ENCODE results near the gene NR3C2.
"Not testable (repeated sequence)": the region's sequence is repeated elsewhere in the genome, so short reads cannot be mapped to it uniquely, and the experiment has no call there.

NR3C2 gene

DNA sequence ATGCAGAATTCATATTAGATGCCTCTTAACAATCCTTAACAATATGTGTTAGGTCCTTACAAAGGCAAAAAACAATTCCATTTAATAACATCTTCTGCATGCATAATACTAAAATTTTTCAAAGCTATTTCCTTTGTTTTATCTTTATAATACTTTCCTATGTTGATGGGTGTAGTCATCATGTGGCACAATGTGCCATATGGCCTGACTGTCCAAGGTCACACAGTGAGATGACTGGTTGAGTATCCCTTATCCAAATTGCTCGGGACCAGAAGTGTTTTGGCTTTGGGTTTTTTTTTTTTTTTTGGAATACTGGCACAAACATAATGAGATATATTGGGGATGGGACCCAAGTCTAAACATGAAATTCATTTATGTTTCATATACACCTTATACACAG lies 77.7 kb downstream of the NR3C2 start:
- no peak for DNase-seq

DNA sequence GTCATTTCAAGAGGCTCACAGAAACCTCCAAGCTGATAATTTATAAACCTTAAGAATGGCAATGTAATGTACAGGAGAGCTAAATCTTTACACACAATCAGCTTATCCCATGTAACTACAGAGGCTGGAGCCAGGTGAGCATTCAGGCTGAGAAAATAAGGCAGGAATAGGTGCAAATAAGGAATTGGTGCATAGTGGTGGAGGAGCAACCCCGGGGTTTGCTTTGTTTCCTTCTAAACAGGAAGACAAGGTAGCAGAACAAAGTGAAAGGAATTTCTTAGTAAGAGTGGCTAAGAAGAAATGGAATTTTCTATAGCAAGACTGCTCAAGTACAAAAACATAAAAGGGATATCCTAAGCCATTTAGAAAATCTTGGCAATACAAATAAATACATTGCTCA lies 82.4 kb downstream of the NR3C2 start:
- no peak for DNase-seq

DNA sequence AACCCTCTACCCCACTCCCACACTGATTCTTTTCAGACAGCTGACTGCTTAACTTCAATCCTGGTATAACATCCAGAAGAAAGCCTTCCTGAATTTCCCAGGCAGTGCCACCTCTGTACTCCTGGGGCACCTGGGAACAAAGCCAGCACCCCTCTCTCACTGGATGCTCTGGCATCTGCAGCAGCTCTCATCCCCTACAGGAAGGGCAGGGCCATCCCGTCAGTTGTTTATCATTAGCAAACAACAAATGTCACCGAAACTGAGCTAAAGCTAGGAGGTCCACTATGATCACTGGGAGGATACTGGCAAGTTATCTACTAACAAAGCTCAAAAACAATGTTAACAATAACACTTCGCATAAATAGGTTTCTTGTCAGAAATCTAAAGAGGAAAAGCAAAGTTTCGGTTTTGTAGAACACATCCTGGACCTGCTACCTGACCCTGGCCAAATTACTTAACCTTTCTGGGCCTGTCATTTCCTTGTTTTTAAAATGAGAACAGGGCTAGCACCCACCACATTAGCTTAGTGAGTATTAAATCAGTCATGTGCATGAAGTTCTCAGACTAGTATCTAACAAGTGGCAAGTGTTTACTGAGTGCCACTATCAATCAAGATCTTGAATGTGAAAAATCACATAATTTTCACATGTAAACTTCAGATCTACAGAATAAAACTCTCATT lies 86.6 kb downstream of the NR3C2 start:
- DNase-seq = no peak

DNA sequence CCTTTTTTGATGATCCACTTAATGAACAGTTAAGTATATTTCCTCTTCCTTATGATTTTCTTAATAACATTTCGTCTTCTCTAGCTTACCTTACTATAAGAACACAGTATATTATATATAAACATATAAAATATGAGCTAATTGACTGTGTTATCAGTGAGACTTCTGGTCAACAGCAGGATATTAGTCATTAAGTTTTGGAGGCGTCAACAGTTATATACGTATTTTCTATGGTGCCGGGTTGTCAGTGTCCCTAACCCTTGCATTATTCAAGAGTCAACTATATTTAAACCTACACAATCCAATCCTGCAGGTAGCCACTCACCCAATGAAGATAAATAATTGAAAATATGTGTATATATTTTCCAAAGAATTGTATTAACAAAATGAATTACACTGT lies 88.0 kb downstream of the NR3C2 start:
- DNase-seq = no peak

DNA sequence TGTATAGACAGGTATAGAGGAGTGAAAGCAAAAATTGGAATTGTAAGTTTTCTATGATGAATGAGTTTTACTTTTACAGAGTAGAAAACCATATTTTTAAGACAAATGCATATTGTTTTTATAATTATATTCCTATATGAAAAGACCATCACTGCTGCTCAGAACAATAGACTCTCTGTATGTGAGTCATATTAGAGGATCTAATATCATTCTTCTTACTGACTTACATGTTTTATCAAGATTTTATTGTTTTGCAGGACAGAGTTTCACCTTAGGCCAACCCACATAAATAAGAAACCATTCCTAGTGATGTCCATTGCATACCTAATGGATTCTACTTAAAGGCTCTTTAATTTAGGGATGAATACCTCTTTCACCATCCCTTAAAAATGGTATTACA lies 88.6 kb downstream of the NR3C2 start:
- no peak for DNase-seq

DNA sequence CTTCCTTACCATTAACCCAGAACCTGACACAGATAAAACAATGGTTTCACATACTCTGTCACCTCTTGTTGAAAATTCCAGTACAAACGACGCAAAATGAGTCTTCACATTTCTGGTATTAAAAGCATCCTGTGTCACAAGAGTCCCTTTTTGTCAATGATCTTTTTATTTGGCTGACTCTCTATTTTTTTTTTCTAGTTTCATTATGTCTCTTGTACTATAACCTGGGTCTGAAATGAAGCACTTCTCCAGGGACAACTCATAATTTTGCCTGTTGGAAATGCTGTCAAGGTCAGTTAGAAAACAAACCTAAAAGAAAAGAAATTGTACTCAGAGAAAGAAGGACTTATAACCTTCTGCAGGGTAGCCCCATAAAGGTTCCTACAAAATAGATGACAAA lies 93.1 kb downstream of the NR3C2 start:
- DNase-seq = no peak

DNA sequence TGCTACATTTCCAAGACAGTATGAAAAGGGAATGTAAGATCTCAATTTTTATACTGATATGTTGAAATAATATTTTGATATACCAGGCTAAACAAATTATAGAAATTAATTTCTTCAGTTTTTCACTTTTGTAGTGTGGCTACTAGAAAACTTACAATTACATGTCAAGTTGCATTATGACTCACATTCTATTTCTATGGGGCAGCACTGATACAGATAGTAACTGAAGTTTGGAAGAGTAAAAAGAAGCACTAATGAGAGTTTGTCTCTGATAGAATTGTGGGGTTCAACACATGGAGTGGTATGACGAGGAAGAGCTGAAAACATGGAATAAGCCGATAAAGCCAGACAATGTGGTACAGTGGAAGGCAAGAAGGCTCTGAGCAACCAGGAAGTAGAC lies 95.6 kb downstream of the NR3C2 start:
- DNase-seq = no peak

DNA sequence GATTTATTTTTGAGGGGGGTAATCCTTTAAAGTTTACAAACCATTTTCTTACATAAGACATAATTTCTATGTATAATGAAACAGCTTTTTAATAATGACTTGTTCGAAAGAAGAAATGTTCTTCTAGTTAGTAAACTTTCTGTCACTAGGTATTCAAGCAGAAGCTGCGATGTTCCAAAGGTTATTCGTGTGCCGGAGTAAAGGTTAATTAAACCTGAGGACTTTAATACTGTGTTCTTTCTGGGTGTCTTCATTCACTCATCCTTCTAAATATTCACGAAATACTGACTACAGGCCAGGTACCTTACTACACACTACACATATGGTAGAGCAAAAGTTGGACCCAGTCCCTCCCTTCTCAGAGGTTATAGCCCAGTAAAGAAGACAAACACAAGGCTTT lies 96.7 kb downstream of the NR3C2 start:
- DNase-seq = no peak

DNA sequence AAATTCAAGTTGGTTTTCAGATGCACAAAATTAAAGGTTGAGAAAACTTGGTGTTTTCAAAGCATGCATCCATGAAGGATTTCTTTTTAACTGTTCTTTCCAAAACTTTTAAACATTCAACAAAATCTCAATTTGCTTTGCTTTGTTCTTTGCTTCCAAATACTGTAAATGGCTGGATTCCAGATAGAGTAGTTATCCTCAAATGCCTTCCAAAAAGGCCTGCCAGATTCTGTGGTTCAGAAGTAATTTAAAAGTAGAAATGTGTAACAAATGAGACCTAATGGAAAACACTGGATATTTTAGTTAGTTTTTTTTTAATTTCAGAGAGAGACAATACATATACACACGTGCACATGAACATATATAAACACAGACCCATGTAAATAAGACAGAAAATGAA lies 97.3 kb downstream of the NR3C2 start:
- no peak for DNase-seq

DNA sequence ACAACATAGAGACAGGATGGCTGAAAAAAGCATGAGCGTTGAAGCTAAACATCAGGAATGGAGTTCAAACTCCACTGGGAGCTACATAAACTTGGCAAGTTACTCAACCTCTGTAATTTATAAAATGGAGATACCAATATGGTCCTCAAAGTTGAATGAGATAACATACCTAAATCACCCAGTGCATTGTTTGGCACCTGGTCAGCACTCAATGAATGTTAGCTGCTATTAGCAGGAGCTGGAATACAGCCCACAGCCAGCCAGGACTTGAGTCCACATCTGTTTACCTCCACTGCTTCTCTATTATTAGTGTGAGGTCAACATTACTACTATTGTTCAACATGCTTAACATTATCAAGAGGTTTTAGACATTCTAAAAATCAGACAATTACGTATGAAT lies 97.9 kb downstream of the NR3C2 start:
- DNase-seq = no peak

DNA sequence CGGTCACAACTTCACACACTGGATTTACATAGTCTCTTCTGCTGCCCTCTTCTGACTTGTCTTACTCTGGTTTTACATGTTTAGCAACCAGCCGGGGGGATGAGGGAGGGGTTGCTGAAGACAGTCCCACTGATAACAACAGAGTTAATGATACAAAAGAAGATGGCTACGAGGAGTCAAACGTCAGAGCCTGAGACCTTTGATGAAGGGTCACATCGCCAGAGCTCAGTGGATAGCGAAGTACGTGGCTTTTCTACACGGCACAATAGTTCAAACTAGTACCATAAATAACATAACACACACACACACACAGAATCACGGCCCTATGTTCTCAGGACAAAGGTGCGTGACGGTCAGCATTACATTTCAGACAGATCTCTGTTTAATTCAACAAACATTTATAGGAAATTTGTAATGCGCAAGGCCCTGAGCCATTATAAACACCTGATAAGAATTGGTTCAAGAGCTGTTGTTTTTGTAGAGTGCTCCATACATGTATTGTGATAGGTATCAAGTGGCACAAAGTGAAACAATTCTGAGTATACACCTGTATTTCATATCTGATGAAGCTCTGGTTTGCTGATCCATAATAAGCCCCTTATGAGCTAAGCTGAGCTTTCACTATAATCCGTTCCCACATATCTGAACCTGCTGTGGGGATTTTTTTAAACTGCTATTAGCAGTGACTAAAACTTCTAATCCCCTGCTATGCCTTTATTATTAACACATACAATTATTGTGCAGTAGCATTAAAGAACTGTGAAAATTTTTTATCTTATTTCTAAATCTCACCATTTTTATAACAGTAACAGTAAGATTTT lies 100.0 kb downstream of the NR3C2 start:
- no peak for DNase-seq

DNA sequence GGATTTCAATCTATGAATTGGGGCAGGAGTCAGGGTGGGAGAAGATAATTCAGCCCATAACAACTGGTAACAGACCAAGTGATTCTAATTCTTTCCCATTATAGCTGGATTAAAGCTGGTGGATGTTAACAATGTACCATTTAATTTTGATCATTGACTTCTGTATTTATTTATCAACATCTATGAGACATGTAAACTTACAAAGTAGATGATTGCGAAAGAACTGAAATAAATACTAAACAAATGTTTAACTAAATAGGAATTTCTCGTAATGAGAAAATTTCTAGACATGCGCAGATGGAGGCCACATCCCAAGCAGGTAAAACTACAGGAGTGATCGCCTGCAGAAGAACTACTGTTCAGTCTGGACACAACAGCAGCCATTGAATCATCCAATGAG lies 107.1 kb downstream of the NR3C2 start:
- DNase-seq = no peak

DNA sequence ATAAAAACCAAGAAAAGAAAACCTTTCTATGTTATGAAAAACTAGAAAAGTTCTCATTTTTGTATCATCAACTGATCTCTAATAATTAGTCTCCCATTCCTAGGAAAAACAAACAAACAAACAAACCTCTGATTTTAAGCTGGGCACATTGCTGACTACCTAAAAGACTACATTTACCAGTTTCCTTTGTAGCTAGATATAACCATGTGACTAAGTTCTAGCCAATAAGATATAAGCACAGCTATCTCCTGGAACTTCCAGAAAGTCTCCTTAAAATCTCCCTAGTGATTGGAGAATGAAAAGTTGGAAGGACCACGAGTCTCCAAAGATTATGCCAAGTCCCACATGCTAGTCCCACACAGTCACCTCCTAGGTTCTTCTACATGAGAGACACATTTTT lies 108.9 kb downstream of the NR3C2 start:
- DNase-seq = no peak

DNA sequence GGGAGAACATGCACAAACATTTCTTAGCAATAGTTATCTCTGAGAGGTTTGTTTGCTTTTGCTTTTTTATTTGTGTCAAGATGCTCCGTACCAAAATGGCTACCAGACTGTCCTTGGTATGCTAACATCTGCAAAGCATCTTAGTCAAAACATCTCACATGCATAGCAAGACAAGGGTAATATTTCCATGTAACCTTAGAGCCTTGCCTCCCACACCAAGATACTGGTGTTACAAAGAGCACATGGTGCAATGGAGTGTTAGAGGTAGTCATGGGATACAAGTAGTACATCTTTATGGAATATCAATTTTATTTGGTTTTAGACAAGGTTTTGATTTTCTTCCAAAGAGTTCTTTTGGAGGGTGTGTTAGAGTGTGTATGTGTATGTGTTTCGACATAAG lies 109.7 kb downstream of the NR3C2 start:
- DNase-seq = no peak

DNA sequence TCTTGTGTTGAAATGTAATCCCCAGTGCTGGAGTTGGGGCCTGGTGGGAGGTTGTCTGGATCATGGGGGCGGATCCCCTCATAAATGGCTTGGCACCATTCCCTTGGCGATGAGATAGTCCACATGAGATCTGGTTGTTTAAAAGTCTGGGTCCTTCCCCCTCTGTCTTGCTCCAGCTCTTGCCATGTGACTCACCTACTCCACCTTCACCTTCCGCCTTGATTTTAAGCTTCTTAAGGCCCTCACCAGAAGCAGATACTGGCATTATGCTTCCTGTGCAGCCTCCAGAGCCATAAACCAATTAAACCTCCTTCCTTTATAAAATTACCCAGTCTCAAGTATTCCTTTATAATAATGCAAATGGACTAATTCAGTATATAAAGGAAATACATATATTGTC lies 111.5 kb downstream of the NR3C2 start:
- DNase-seq = no peak

DNA sequence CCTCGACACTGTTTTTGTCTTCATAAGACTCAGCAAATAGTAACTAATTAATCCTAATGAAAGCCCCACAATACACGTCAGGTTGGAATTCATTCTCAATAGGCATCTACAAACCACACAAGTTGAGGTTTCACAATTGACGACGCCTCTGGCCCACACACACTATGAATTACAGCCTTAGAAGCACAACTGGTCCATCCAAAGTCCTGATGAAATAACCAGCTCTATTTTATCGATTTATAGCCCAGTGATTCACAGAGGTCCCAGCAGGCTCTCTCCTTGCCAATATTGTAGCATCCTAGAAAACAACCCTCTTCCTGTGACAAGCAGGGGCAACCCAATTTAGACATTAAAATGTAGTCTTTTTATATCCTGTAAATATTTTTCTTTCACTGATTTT lies 112.1 kb downstream of the NR3C2 start:
- no peak for DNase-seq

DNA sequence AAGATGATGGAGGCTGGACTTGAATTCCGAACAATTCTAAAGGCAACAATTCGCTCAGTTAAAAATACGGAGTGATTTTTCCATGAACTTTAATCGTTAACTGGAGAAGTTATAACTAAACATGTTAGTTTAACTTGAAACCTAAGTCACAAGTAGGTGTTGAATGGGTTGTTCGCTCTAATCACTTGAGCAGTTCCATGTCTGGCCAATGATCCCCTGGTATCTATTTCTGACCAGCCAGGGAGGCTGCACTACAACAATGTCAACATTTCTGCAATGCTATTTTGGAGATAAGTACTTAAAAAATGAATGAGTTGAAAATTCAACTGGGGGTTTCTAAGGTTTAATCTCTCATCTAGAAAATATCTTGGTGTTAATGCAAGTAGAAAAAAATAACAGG lies 112.5 kb downstream of the NR3C2 start:
- no peak for DNase-seq

DNA sequence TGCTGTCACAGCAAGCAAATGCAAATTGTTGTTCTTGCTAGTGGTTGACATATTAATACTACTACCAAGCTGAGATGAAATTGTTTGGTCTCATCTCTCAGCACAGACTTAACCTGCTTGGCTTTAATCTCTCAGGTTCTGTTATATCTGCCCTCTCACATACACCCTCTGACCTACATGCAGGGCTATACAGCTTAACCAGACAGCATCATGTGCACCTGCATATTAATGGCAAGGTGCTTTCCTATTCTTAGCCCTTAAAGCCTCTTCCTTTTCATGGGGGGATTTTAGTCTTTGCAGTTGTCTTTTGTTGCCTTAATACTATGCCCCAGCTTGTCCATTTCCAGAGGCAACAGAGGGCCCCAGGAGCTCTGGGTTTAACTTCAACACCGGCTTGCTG lies 114.5 kb downstream of the NR3C2 start:
- no peak for DNase-seq

DNA sequence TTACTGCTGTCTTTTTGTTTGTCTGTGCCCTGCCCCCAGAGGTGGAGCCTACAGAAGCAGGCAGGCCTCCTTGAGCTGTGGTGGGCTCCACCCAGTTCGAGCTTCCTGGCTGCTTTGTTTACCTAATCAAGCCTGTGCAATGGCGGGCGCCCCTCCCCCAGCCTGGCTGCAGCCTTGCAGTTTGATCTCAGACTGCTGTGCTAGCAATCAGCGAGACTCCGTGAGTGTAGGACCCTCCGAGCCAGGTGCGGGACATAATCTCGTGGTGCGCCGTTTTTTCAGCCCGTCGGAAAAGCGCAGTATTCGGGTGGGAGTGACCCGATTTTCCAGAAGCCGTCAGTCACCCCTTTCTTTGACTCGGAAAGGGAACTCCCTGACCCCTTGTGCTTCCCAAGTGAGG lies 118.9 kb downstream of the NR3C2 start:
- not testable (repeated sequence) for DNase-seq

DNA sequence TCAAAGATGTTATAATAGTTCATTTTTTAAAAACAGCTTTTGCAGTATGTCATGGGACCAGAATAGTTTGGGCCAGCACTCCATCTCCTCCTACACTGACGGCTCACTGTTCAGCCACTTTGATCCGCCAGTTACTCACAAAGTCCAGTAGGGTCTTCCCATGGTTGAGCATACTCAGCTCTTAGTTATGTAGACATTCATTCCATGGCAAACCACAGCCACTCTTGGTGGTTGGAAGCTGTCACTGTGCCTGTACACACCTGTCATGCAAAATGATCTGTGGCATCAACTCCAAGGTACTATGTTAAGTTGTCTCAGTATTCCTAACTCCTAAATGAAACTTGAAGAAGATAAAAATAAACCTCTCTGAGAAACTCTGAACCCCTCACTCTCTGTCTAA lies 127.2 kb downstream of the NR3C2 start:
- DNase-seq = no peak

DNA sequence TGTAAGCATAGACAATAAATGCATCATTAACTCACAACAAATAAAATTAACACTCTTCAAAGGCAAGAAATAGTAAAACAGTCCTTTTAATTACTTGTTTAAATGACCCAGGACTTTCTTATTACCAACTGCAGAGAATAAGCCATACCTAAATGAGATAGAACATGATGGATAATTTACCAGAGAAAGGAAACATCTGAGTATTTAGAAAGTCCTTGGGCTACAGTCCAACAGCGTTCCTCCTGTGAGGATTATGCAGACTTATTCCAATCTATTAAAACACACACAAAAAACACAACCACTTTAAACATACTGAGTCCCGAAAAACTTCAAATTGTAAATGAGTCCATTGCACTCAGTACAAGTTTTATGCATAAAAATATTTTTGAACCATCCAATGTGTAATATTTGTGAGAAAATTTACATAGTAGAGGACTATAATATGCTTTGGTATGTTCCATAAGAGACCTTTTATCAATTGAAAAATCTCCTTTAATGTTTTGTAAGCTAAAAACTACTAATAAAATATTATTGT lies 129.2 kb downstream of the NR3C2 start:
- no peak for DNase-seq

DNA sequence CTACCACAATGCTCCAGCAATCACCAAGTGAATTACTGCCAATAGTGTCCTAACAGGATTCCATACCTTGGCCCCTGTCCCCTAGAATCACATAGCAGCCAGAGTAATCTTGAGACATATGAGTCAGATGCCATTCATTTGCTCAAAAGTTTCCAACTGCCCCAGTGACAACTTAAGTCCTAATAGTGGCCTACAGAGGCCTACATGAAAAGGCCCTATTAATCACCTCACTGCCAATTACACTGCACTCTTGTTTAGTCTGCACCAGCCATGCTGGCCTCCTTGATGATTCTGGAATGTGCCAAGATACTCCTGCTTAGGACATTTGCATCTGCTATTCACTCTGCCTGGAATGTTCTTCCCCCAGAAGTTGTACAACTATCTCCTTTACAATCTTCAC lies 130.7 kb downstream of the NR3C2 start:
- no peak for DNase-seq

DNA sequence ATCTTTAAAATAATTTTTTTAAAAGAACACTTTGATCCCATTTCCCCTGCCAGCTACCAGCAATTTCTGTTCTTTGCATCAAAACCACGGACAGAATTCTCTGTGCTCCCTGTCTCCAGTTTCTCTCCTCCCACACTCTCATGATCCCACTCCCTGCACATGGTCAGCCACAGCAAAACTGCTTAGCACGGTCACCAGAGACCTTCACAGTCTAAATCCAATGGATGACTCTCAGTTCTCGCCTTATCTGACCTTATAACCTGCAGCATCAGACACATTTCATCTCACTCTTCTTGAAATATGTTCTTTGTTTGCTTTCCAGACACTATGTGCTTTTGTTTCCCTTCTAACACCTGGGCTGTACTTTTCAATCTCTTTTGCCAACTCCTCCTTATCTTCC lies 131.5 kb downstream of the NR3C2 start:
- no peak for DNase-seq

DNA sequence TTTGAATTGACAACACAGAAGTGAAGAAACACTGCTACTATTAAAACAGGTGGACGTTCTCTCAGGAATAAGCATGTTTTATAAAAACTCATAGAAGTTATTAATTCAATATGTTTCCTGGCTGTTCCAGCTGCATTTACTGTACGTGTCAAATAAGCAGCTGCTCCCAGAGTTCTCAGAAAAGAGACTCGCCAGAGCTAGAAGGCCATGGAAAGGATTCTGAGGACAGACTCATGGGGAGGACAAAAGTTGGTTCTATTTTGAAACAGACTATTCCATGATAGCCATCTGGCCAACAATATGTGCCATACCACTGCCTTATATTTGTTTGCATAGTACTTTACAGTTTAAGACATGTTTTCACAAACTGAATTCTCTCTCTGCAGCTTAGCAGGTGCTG lies 136.5 kb downstream of the NR3C2 start:
- DNase-seq = no peak

DNA sequence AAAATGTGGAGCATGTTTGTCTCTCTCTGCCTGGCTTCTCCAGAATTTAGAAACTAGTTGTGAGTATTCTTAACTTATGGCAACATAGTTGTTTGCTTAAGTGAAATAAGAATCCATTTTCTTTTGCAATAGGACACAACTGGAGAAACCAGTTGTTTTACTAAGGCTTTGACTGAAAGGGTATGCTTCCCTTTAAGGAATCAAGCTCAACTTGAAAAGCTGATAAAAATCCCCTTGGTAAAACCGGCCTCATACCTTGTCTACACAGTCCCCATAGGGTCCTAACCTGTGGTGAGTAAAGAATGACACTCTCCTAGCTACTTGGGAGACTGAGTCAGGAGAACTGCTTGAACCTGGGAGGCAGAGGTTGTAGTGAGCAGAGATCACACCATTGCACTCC lies 139.8 kb downstream of the NR3C2 start:
- DNase-seq = no peak

All from activated CD8-positive, alpha-beta memory T cell treated with anti-CD3 and anti-CD28 coated beads, Interleukin-2, amount 50 U/mL, for 48 hours (primary cell).